HG02623 (cell line): ENCODE measurements around the gene TBL1XR1.

Source experiments
- ATAC-seq: cut with Tn5 transposase; IDR thresholded peaks from one replicate; pipeline ENCODE4 v1.9.1; 2021; ENCODE audit warnings: moderate library complexity; ENCODE audit not compliant: unreplicated experiment

Gene TBL1XR1

DNA sequence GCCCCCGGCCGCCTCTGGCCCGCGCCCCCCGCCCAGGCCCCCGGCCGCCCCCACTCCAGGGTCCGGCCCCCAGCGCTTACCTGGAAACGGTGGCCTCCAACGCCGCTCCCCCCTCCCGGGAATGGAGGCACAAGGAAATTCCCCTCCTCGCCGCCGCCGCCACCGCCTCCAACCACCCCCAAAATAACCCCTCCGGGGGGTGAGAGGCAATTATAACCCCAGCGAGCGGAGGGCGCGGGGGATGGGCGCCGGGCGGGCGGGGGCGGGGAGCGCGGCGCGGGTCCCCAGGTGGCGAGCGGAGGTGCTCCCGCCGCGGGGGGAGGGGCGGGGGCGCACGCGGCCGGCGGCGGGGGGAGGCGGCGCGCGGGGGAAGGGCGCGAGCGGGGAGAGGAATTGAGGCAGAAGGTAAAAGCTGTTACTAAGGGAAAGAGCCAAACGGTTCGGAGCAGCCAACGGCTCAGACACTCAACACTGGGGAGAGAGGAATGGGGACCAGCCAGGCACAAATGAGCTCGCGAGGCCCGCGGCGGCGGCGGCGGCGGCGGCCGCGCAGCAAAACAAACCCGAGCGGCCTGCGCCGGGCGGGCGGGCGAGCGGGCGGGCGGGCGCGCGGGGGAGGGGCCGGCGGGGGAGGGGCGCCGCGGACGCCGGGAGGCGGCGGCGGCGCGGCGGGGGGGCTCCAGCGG lies at the start of gene TBL1XR1:
TSS of gene TBL1XR1 (minus strand) at position 442 of the 686 bp plus-strand sequence. CDS start 132,505 bp downstream, outside the sequence.
- peak; percentile 39 for ATAC-seq

DNA sequence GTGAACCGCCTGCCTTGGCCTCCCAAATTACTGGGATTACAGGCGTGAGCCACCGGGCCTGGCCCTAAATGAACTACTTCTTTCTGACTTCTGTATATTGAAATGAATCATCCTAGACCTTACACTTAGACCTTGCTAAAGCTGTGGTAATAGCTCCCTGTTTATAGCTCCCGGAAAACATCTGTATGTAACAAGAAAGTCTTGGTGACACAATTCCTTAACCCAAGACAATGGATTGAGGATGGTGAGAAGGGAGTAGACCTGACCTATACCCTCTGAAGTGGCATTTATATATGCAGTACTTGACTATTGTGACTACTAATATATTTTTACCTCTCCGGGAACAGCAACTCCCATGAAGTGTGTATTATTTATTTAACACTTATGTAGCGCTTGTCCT lies 48.0 kb upstream of the TBL1XR1 start:
- ATAC-seq: no peak

DNA sequence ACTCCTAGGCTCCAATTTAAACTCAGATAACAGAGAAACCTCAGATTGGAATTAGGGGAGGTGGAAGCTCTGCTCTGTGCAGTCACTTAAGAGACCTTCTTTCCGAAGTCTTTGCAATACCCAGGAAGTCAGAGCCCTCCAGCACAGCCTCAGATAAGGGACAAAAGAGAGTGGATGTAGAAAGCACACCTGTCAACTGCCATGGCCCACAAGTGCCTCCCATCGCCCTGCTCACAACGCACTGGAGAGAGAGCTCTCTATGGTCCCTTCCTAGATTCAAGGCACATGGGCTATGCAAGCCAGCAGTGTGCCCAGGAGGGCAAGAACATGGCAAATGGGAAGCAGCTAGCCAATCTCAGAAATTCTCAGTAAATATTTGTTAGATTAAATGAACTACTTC lies 47.3 kb upstream of the TBL1XR1 start:
- no peak for ATAC-seq

GRCh38 chr3:177238686-177239216 lies 41.5 kb upstream of the TBL1XR1 start:
- no peak for ATAC-seq

DNA sequence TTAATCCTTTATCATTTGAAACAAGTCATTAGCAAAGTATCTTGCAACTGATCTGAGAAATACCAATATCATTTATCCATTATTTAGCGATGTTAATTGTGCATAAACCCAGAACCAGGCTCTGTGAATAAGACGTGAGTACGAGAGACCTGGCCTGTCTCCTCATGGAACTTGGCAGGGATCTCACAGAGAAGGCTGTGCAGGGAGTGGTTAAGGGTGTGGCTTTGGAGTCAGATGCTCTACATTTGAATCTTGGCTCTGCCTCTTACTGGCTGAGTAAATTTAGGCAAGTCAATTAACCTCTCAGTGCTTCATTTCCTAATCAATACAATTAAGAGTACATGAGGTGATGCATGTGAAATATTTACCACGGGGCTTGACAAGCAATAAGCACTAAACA lies 39.9 kb upstream of the TBL1XR1 start:
- no peak for ATAC-seq

- ATAC-seq: no peak
Observed at GRCh38 chr3:177236704-177237103, 39.4 kb upstream of the TBL1XR1 start.

- ATAC-seq: no peak
Observed at GRCh38 chr3:177234121-177234520, 36.8 kb upstream of the TBL1XR1 start.

DNA sequence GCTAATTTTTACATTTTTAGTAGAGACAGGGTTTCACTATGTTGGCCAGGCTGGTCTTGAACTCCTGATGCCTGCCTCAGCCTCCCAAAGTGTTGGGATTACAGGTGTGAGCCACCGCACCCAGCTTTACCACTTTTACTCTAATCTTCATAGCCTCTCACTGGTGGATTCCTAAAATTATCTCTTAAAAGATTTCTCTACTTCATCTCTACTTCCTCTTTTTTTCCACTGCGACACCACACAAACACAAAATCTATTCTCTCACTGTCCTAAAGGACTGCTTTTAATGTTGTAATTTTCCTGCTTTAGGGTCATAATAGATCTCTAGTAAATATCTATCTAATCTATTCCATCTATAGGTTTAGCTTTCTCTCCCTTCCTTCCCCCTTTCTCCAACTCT lies 34.0 kb upstream of the TBL1XR1 start:
- ATAC-seq: no peak

- ATAC-seq: no peak
Observed at GRCh38 chr3:177230641-177231040, 33.4 kb upstream of the TBL1XR1 start.

DNA sequence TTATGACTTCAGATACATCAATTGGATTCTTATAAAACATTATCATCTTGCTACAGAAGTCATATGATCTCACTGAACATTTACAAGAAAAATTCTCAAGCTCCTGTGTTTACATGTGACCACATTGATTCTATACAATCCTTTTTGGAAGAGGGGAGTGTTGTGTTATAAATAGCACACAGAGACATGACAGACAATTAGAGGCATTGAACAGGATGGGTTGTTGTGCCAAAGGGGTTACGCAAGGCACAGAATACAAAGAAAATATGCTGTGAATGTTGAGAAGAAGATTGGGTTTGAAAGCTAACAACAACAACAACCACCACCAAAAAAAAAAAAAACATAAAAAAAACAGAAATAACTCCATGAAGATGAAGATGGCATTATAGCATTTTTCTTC lies 32.5 kb upstream of the TBL1XR1 start:
- ATAC-seq: no peak

DNA sequence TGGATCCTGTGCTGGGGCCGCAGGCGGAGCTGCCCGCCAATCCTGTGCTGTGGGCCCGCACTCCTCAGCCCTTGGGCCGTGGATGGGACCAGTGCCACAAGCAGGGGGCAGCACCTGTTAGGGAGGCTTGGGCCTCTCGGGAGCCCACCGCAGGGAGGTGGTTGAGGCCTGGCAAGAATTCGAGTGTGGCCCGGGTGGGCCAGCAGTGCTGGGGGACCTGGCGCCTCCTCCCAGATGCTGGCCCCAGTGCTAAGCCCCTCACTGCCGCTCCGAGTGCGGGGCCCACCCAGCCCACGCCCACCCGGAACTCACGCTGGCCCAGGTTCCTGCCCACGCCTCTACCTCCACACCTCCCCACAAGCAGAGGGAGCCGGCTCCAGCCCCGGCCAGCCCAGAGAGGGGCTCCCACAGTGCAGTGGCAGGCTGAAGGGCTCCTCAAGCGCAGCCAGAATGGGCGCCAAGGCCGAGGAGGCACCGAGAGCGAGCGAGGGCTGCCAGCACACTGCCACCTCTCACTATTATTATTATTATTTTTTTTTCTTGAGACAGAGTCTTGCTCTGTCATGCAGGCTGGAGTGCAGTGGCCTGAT lies 31.4 kb upstream of the TBL1XR1 start:
- ATAC-seq: no peak

GRCh38 chr3:177224414-177224813 lies 27.1 kb upstream of the TBL1XR1 start:
- no peak for ATAC-seq

GRCh38 chr3:177221744-177222143 lies 24.5 kb upstream of the TBL1XR1 start:
- ATAC-seq: no peak

DNA sequence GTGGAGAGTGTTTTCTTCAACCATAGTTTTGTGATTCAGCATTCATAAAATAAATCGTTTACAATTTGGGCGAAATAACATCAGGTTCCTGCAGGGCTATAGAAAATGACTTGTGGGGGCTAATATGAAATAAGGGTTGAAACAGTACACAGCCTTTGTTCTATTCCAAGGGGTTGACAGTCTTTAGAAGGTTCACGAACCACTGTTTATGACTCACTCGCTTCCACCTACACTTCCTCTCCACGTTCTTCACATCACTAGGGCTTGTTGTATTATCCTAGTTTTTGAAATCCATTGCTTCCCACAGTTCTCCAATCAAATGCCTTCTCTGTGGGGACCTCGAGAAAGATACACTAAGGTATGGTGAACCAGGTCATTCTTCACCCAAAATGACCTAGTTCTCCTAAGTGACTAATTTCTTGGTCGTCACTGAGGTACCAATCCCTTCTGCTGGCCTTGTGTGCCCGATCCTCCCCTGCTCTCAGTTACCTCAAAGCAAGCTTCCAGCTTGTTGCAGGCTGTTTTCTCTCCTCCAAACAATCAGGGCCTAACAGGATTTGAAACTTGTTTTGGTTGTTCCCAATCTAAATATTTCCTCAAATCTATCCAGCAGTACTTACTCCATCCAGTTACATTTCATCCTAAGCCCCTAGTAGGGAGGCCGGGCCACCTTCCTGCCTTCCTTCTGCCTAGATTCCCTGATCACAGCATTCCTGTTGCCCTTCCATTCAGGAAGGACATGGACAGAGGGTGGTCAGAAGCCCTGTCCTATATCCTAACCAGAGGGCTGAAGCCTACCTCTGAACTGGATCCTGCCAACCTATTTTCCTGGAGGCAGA lies 23.1 kb upstream of the TBL1XR1 start:
- ATAC-seq: no peak

DNA sequence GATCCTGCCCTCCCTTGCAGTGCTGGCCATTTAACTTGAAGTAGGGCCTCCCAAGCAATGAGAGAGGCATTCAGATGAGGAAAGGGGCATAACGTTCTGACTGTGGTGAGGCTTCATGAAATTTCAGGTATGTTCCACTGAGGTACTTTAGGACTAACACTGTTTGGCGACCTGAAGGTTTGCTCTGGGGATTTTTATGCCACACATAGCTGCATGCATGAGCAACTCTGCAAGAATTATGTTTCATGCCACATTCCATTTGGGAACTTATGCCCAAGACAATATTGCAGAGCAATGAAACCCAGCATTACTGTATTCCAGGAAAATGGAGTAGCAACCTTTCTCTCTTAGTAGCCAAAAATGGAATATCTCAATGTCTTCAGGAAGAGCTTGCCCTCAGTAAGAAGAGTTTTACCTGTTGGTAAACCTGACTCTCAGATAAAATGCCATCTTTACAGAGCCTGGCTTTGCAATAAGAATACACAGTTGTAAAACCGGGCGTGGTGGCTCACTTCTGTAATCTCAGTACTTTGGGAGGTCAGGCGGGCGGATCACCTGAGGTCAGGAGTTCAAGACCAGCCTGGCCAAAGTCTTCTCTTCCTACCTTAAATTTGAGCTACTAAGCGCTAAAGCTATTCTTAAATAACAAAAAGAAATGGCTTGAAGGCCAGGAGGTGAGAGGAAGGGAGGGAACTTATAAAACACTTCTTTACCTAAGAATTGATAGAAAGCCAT lies 16.7 kb upstream of the TBL1XR1 start:
- no peak for ATAC-seq

GRCh38 chr3:177212756-177213155 lies 15.5 kb upstream of the TBL1XR1 start:
- no peak for ATAC-seq

DNA sequence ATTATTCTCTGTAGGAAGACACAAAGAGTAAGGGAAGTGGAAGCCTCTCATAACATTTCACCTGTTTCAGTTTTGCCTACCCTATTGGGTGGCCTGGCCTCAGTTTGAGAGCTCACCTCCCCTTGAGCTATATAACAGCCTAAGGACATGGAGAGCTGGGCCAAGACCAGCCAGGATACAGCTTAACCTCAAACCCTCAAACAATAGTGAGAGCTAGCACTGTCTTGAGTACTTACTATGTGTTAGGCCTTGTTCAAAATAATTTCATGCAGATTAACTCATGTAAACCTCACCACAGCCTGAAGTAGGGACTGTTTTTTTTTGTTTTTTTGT lies 15.0 kb upstream of the TBL1XR1 start:
- peak; percentile 40 for ATAC-seq

DNA sequence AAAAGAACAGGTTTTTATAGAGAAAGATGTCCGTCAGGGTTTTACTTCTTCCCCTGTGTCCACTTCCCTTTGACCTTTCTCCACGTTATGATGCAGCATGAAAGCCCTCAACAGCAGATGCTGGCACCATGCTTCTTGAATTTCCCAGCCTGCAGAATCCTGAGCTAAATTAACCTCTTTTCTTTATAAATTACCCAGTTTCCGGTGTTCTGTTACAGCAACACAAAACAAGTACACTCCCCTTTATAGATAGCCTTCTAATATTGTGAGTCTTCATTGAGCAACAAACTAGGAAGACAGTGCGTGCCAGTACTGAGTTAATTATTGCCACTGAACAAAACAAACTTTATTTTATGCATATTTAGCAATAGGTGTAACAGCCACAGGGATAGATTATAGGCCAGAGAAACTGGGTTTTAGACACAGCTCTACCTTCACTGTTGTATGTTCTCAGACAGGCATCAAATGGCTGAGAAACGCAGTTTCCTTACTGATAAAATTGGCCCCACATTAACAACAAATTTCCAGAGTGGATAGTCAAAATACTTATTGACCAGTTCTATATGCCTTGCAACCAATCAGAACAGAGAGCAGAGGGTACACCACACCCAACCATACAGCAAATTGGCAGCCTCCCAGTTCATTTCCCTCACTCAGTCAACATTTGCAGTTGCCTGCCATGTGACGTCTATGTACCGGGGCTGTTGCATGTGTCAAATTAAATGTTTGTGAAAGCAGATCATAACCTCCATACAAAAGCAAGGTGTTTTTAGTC lies 14.4 kb upstream of the TBL1XR1 start:
- no peak for ATAC-seq

- ATAC-seq: no peak
Observed at GRCh38 chr3:177210744-177211502, 13.6 kb upstream of the TBL1XR1 start.

DNA sequence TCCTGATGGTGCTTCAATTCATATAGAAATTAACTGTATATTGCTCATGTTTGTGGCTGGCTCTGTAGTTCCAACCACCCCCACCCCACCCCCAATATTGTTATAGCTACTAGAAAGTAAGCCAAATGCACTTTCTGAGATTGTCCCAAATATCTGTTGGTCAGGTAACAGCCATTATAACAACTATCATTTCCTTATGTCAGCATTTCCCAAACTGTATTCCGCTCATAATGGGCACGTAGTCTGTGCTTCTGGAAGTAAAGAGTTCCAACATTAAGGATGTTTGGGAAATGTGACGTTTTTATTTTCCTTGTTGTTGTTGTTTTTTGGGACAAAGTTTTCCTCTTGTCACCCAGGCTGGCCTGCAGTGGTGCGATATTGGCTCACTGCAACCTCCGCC lies 12.2 kb upstream of the TBL1XR1 start:
- no peak for ATAC-seq
